ENCODE data around the gene SPRR1B. TPM values are rescaled to one million over a fixed set of nuclear protein-coding genes. Genes with fewer than 3 reads are reported as not detected.

SPRR1B gene
- total RNA-seq, 1 experiment from 2014 or later: not detected

DNA sequence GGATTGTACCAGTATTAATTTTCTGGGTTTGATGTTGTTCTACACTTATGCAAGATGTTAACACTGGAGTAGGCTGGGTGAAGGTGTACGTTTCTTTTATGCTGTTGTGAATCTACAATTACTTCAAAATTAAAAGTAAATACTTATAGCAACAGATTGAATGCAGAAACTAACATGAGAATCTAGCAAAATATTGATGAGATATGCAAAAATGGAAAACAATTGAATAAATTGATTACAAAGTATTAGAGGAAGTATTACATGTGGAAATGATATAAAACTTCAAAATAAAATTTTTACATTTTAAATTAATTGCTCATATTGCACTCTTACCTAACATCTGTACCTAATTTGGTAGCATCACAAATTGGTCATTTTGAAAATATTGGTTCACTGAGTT is 35.2 kb upstream of the SPRR1B start:
- intact Hi-C loops (cut with micrococcal nuclease; ENCODE audit: unreplicated experiment): no loop called here
- POLR2A ChIA-PET: no interaction called here
- H3K36me3 Mint-ChIP-seq (ENCODE audit: insufficient read depth, unreplicated experiment): no peaks in the 10 kb centered on the region

DNA sequence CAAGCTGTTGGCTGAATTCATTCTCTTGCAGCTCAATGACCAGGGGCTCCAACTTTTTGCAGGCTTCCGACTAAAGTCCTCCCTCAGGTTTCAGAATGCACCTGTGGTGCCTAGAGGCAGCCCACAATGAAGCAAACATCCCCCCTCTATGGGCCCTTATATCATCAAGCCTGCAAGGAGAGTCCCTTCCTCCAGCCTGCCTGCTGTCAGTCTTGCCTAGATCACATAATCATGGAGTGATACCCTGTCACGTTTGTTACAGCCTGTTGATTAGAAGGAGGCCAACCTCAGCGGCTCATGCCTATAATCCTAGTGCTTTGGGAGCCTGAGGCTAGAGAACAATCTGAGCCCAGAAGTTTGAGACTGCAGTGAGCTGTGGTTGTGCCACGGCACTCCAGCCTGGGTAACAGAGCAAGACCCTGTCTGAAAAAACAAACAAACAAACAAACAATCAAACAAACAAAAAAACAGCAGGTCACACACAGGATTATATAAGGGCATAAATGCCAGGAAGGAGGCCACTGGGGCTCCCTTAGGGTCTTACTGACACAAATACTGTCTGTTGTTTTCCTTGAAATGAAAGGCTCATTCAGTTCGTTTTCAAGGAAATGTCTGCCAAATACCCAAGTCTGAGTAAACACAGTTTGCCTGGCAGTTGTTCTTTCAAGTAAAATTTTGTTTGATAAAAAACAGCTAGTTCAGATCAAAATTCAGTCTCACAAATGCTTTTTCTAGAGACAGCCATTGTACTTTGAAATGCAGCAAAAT is 34.2 kb upstream of the SPRR1B start:
- ChIA-PET POLR2A (interaction anchor here (0.6 kb wide), 1 partner anchor 46 kb away, joined by 3 read pairs; no protein-coding TSS in a partner anchor), CTCF (no interaction called here)
- H3K9me3 ChIP-seq: no peaks in the 10 kb centered on the region
- peaks cover 7% of the 10 kb centered on the region for H3K4me1 Mint-ChIP-seq (ENCODE audit: low read depth, unreplicated experiment)
- BruUV-seq (replicated peaks): no TSS peak
- H3K4me3 Mint-ChIP-seq (ENCODE audit: unreplicated experiment): no peak overlapping the region
- peaks cover 8% of the 10 kb centered on the region for H3K4me1 ChIP-seq
- H3K9me3 Mint-ChIP-seq (ENCODE audit: unreplicated experiment): peaks cover 19% of the 10 kb centered on the region
- intact Hi-C loops (cut with micrococcal nuclease; ENCODE audit: unreplicated experiment): no loop called here
- no peak overlapping the region for H3K4me3 ChIP-seq (ENCODE audit: low read depth, low read length)
- TF ChIP-seq CTCF (IDR thresholded peaks at IDR 0.05; ENCODE audit: insufficient read depth in 1 of 2, low read depth in 1 of 2, low read length in 1 of 2, severe bottlenecking in 1 of 2, unreplicated experiment in 1 of 2): no peak
- H3K36me3 ChIP-seq (ENCODE audit: control insufficient read depth, insufficient read depth, low read length): no peaks in the 10 kb centered on the region
- no peak for DNase-seq
- H3K27ac Mint-ChIP-seq (ENCODE audit: unreplicated experiment): no peak overlapping the region
- H3K27me3 Mint-ChIP-seq (ENCODE audit: insufficient read depth, unreplicated experiment): no peaks in the 10 kb centered on the region
- no peaks in the 10 kb centered on the region; the same call in 1 of the 2 replicates for H3K27me3 ChIP-seq (replicated peaks; ENCODE audit: control insufficient read depth, insufficient read depth, low read length)
- H3K36me3 Mint-ChIP-seq (ENCODE audit: insufficient read depth, unreplicated experiment): no peaks in the 10 kb centered on the region

More for the DNA sequence above, 35.2 kb upstream of the SPRR1B start:
- no peak for TF ChIP-seq CTCF (IDR thresholded peaks at IDR 0.05; ENCODE audit: insufficient read depth in 1 of 2, low read depth in 1 of 2, low read length in 1 of 2, severe bottlenecking in 1 of 2, unreplicated experiment in 1 of 2)
- no peak overlapping the region for H3K4me3 Mint-ChIP-seq (ENCODE audit: unreplicated experiment)
- H3K27ac Mint-ChIP-seq (ENCODE audit: unreplicated experiment): no peak overlapping the region
- Histone ChIP-seq H3K36me3 (ENCODE audit: control insufficient read depth, insufficient read depth, low read length) (no peaks in the 10 kb centered on the region), H3K4me1 (no peaks in the 10 kb centered on the region), H3K9me3 (no peaks in the 10 kb centered on the region), H3K4me3 (ENCODE audit: low read depth, low read length) (no peak overlapping the region), H3K27me3 (replicated peaks; ENCODE audit: control insufficient read depth, insufficient read depth, low read length) (no peaks in the 10 kb centered on the region; the same call in 1 of the 2 replicates)
- CTCF ChIA-PET: no interaction called here
- H3K9me3 Mint-ChIP-seq (ENCODE audit: unreplicated experiment): peaks cover 17% of the 10 kb centered on the region
- H3K4me1 Mint-ChIP-seq (ENCODE audit: low read depth, unreplicated experiment): peaks cover 5% of the 10 kb centered on the region
- DNase-seq: no peak
- no TSS peak for BruUV-seq (replicated peaks)
- peaks cover 6% of the 10 kb centered on the region for H3K27me3 Mint-ChIP-seq (ENCODE audit: insufficient read depth, unreplicated experiment)

DNA sequence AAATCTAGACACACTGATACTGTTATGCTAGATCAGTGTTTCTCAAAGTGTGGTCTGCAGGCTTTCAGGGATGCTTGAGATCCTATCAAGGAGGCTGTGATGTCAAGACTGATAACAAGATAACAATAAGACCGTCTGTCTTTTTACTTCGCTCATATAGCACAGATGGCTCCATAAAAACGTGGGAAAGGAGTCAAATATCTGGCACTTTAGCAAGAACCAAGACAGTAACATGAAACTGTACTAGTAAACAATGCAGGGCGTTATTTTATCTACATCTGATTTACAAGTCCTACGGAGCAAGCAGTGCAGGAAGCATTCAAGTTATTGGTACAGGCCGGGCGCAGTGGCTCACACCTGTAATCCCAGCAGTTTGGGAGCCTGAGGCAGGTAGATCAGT is 33.1 kb upstream of the SPRR1B start:
- intact Hi-C loops (cut with micrococcal nuclease; ENCODE audit: unreplicated experiment): no loop called here
- Mint-ChIP-seq H3K4me1 (ENCODE audit: low read depth, unreplicated experiment) (peaks cover 12% of the 10 kb centered on the region), H3K4me3 (ENCODE audit: unreplicated experiment) (no peak overlapping the region), H3K27me3 (ENCODE audit: insufficient read depth, unreplicated experiment) (no peaks in the 10 kb centered on the region), H3K27ac (ENCODE audit: unreplicated experiment) (no peak overlapping the region), H3K9me3 (ENCODE audit: unreplicated experiment) (peaks cover 19% of the 10 kb centered on the region), H3K36me3 (ENCODE audit: insufficient read depth, unreplicated experiment) (no peaks in the 10 kb centered on the region)
- no peaks in the 10 kb centered on the region for H3K36me3 ChIP-seq (ENCODE audit: control insufficient read depth, insufficient read depth, low read length)
- H3K27me3 ChIP-seq (replicated peaks; ENCODE audit: control insufficient read depth, insufficient read depth, low read length): no peaks in the 10 kb centered on the region; the same call in 1 of the 2 replicates
- ChIA-PET CTCF (no interaction called here), POLR2A (no interaction called here)
- no TSS peak for BruUV-seq (replicated peaks)
- no peaks in the 10 kb centered on the region for H3K9me3 ChIP-seq
- TF ChIP-seq CTCF (IDR thresholded peaks at IDR 0.05; ENCODE audit: insufficient read depth in 1 of 2, low read depth in 1 of 2, low read length in 1 of 2, severe bottlenecking in 1 of 2, unreplicated experiment in 1 of 2): no peak
- H3K4me3 ChIP-seq (ENCODE audit: low read depth, low read length): no peak overlapping the region
- peaks cover 15% of the 10 kb centered on the region for H3K4me1 ChIP-seq
- no peak for DNase-seq

Data from Caco-2 (cell line).